ENCODE data around the gene SLC16A12. TPM values are rescaled to one million over a fixed set of nuclear protein-coding genes. Genes with fewer than 3 reads are reported as not detected.
A peak's percentile ranks its signal among the peaks of the same experiment; 100 is the strongest.
"Not testable (repeated sequence)": the region's sequence is repeated elsewhere in the genome, so short reads cannot be mapped to it uniquely, and the experiment has no call there.

The SLC16A12 gene
- total and polyA plus RNA-seq, 2 donors from 2014 or later = 19.0 to 38.8 TPM

DNA sequence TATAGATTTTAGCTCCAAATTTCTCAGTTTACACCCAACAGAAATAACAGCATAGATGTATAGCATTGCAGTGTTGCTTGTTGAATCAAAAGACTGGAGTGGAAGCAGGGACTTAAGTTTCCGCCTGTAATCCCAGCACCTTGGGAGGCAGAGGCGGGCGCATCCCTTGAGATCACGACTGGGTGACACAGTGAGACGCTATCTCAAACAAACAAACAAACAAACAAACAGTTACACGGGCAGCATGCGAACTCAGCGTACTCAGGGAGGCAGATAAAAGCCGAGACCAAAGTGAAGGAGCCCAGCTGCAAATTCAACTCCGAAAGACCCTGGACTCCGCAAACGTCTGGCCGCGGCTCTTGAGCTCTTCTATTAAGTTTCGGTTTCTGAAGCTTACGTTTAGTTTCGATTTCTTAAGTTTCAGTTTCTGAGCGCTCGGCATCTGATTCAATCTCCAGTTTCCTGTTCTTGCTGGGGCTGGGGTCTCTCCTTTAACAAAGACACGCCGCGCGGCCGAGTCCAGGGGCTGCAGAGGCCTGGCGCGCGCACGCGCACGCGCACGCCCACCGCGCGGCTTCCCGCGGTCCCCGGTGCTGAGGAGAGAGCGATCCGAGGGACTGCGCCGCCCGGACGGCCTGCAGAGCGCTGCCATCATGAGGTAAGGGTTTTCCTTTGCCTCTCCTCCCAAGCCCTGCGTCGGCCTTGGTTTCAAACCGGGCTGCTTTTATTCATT, 121.1 kb downstream of the SLC16A12 start, which contains the start of gene IFIT5:
TSS of gene IFIT5 (plus strand) at position 423 of the 733 bp plus-strand sequence. CDS start at position 654, 231 bp downstream.
- DNase-seq (peak; percentile 88 to 95 (median 92)), FAIRE-seq (no peak)
- Histone ChIP-seq H3K4me3 (ENCODE audit: low read length in 3 of 3) (peak within 1 kb of the TSS; percentile 78 to 89 (median 89)), H3K27me3 (ENCODE audit: control insufficient read depth, insufficient read depth, low read length) (no peaks in the 10 kb centered on the region), H3K4me1 (ENCODE audit: control insufficient read depth in 2 of 3, insufficient read depth in 2 of 3, low read depth in 1 of 3, low read length in 3 of 3) (peaks cover 0 to 9% (median 6%) of the 10 kb centered on the region in 3 donors), H3K9ac (ENCODE audit: low read length in 3 of 3) (peak within 1 kb of the TSS; percentile 73 to 86 (median 79)), H3K9me3 (ENCODE audit: control insufficient read depth in 2 of 3, insufficient read depth in 1 of 3, low read length in 3 of 3) (no peaks in the 10 kb centered on the region), H3K36me3 (ENCODE audit: control insufficient read depth in 2 of 3, insufficient read depth in 3 of 3, low read length in 3 of 3) (peaks cover 0 to 10% (median 6%) of the 10 kb centered on the region in 3 donors), H3K27ac (ENCODE audit: low read depth in 2 of 2, low read length in 2 of 2) (peak within 1 kb of the TSS; percentile 96 to 98)
- TF ChIP-seq, protein P1, sequence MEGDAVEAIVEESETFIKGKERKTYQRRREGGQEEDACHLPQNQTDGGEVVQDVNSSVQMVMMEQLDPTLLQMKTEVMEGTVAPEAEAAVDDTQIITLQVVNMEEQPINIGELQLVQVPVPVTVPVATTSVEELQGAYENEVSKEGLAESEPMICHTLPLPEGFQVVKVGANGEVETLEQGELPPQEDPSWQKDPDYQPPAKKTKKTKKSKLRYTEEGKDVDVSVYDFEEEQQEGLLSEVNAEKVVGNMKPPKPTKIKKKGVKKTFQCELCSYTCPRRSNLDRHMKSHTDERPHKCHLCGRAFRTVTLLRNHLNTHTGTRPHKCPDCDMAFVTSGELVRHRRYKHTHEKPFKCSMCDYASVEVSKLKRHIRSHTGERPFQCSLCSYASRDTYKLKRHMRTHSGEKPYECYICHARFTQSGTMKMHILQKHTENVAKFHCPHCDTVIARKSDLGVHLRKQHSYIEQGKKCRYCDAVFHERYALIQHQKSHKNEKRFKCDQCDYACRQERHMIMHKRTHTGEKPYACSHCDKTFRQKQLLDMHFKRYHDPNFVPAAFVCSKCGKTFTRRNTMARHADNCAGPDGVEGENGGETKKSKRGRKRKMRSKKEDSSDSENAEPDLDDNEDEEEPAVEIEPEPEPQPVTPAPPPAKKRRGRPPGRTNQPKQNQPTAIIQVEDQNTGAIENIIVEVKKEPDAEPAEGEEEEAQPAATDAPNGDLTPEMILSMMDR (IDR thresholded peaks at IDR 0.05; ENCODE audit: borderline replicate concordance, extremely low read depth, insufficient read depth) = no peak
- intact Hi-C loops (cut with DNase I) = no loop called here

DNA sequence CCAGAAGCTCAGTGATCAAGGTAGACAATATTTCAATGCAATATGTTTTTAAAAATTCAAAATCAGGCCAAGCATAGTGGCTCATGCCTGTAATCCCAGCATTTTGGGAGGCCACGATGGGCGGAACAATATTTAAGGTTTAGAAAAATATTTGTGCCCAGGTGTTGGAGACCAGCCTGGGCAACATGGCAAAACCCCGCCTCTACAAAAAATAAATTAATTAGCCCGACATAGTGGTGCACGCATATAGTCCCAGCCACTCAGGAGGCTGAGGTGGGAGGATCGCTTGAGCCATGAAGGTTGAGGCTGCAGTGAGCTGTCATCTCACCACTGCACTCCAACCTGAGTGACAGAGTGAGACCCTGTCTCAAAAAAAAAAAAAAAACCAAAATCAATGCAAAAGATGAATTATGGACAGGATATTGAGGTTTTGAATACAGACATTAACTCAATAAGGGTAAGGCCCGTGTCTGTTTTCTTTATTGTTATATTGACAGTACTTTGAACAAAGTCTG, 121.9 kb downstream of the SLC16A12 start:
- DNase-seq = no peak
- Histone ChIP-seq H3K27ac (ENCODE audit: low read depth in 2 of 2, low read length in 2 of 2) (peak overlapping the region in 1 of 2 donors; percentile 98), H3K9me3 (ENCODE audit: control insufficient read depth in 2 of 3, insufficient read depth in 1 of 3, low read length in 3 of 3) (no peaks in the 10 kb centered on the region), H3K4me3 (ENCODE audit: low read length in 3 of 3) (peak overlapping the region in 2 of 3 donors; percentile 78 to 89), H3K36me3 (ENCODE audit: control insufficient read depth in 2 of 3, insufficient read depth in 3 of 3, low read length in 3 of 3) (peaks cover 0 to 8% (median 6%) of the 10 kb centered on the region in 3 donors), H3K4me1 (ENCODE audit: control insufficient read depth in 2 of 3, insufficient read depth in 2 of 3, low read depth in 1 of 3, low read length in 3 of 3) (peaks cover 0 to 9% (median 6%) of the 10 kb centered on the region in 3 donors), H3K27me3 (ENCODE audit: control insufficient read depth, insufficient read depth, low read length) (no peaks in the 10 kb centered on the region), H3K9ac (ENCODE audit: low read length in 3 of 3) (peak overlapping the region in 2 of 3 donors; percentile 73 to 86)
- TF ChIP-seq, protein P1 (IDR thresholded peaks at IDR 0.05; ENCODE audit: borderline replicate concordance, extremely low read depth, insufficient read depth) = no peak
- intact Hi-C loops (cut with DNase I) = no loop called here
- no peak for FAIRE-seq

DNA sequence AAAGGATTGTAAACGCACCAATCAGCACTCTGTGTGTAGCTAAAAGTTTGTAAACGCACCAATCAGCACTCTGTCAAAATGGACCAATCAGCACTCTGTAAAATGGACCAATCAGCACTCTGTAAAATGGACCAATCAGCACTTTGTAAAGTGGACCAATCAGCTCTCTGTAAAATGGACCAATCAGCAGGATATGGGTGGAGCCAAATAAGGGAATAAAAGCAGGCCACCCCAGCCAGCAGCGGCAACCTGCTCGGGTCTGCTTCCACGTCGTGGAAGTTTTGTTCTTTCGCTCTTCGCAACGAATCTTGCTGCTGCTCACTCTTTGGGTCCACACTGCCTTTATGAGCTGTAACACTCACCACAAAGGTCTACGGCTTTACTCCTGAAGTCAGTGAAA, 123.1 kb downstream of the SLC16A12 start:
- H3K4me1 ChIP-seq (ENCODE audit: control insufficient read depth in 2 of 3, insufficient read depth in 2 of 3, low read depth in 1 of 3, low read length in 3 of 3); H3K4me3 ChIP-seq (ENCODE audit: low read length in 3 of 3); FAIRE-seq; H3K27me3 ChIP-seq (ENCODE audit: control insufficient read depth, insufficient read depth, low read length); H3K36me3 ChIP-seq (ENCODE audit: control insufficient read depth in 2 of 3, insufficient read depth in 3 of 3, low read length in 3 of 3); H3K9ac ChIP-seq (ENCODE audit: low read length in 3 of 3); DNase-seq; intact Hi-C loops (cut with DNase I); H3K27ac ChIP-seq (ENCODE audit: low read depth in 2 of 2, low read length in 2 of 2); H3K9me3 ChIP-seq (ENCODE audit: control insufficient read depth in 2 of 3, insufficient read depth in 1 of 3, low read length in 3 of 3): not testable (repeated sequence)

DNA sequence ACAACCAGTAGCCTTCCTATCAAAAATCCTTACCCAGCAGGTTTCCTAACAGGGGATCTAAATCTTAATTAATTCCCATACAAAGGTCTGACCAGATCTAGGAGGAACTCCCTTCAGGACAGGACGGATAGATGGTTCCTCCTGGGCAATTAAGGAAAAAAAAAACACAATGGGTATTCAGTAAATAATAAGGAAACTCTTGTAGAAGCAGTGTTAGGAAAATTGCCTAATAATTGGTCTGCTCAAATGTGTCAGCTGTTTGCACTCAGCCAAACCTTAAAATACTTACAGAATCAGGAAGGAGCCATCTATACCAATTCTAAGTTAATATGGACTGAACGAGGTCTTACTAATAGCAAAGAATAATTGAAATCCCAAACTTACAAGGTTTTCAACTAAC, 124.3 kb downstream of the SLC16A12 start:
- FAIRE-seq; DNase-seq; H3K9me3 ChIP-seq (ENCODE audit: control insufficient read depth in 2 of 3, insufficient read depth in 1 of 3, low read length in 3 of 3); H3K4me3 ChIP-seq (ENCODE audit: low read length in 3 of 3); H3K4me1 ChIP-seq (ENCODE audit: control insufficient read depth in 2 of 3, insufficient read depth in 2 of 3, low read depth in 1 of 3, low read length in 3 of 3); H3K27ac ChIP-seq (ENCODE audit: low read depth in 2 of 2, low read length in 2 of 2); H3K9ac ChIP-seq (ENCODE audit: low read length in 3 of 3); H3K27me3 ChIP-seq (ENCODE audit: control insufficient read depth, insufficient read depth, low read length); H3K36me3 ChIP-seq (ENCODE audit: control insufficient read depth in 2 of 3, insufficient read depth in 3 of 3, low read length in 3 of 3); intact Hi-C loops (cut with DNase I): not testable (repeated sequence)

DNA sequence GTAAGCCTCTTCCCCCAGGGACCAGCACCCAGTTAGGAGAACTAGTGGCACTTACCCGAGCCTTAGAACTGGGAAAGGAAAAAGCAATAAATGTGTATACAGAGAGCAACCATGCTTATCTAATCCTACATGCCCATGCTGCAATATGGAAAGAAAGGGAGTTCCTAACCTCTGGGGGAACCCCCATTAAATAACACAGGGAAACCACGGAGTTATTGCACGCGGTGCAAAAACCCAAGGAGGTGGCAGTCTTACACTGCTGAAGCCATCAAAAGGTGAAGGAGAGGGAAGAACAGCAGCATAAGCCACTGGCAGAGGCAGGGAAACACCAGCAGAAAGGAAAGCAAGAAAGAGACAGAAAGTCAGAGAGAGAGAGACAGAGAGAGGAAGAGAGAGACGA, 124.8 kb downstream of the SLC16A12 start:
- H3K27ac ChIP-seq (ENCODE audit: low read depth in 2 of 2, low read length in 2 of 2); H3K27me3 ChIP-seq (ENCODE audit: control insufficient read depth, insufficient read depth, low read length); intact Hi-C loops (cut with DNase I); H3K4me3 ChIP-seq (ENCODE audit: low read length in 3 of 3); H3K4me1 ChIP-seq (ENCODE audit: control insufficient read depth in 2 of 3, insufficient read depth in 2 of 3, low read depth in 1 of 3, low read length in 3 of 3); FAIRE-seq; DNase-seq; H3K9ac ChIP-seq (ENCODE audit: low read length in 3 of 3); H3K9me3 ChIP-seq (ENCODE audit: control insufficient read depth in 2 of 3, insufficient read depth in 1 of 3, low read length in 3 of 3); H3K36me3 ChIP-seq (ENCODE audit: control insufficient read depth in 2 of 3, insufficient read depth in 3 of 3, low read length in 3 of 3): not testable (repeated sequence)

DNA sequence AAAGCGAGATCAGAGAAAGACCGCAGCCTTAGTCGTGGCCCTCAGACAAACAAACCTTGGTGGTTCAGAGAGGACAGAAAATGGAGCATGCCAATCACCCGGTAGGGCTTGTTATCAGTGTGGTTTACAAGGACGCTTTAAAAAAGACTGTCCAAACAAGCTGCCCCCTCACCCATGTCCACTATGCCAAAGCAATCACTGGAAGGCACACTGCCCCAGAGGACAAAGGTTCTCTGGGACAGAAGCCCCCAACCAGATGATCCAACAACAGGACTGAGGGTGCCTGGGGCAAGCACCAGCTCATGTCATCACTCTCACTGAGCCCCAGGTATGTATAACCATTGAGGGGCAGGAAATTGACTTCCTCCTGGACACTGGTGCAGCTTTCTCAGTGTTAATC, 126.1 kb downstream of the SLC16A12 start:
- not testable (repeated sequence) for FAIRE-seq, DNase-seq

More for the DNA sequence above, 126.1 kb downstream of the SLC16A12 start:
- H3K4me3 ChIP-seq (ENCODE audit: low read length in 3 of 3); H3K9me3 ChIP-seq (ENCODE audit: control insufficient read depth in 2 of 3, insufficient read depth in 1 of 3, low read length in 3 of 3); intact Hi-C loops (cut with DNase I); H3K27me3 ChIP-seq (ENCODE audit: control insufficient read depth, insufficient read depth, low read length); H3K27ac ChIP-seq (ENCODE audit: low read depth in 2 of 2, low read length in 2 of 2); H3K36me3 ChIP-seq (ENCODE audit: control insufficient read depth in 2 of 3, insufficient read depth in 3 of 3, low read length in 3 of 3); H3K9ac ChIP-seq (ENCODE audit: low read length in 3 of 3); H3K4me1 ChIP-seq (ENCODE audit: control insufficient read depth in 2 of 3, insufficient read depth in 2 of 3, low read depth in 1 of 3, low read length in 3 of 3): not testable (repeated sequence)
